Spinal cord (tissue), 10 donors: ENCODE results near the gene ING3. TPM values are rescaled to one million over a fixed set of nuclear protein-coding genes. Genes with fewer than 3 reads are reported as not detected.
A peak's percentile ranks its signal among the peaks of the same experiment; 100 is the strongest.

Experiments
- DNase-seq, 6 donors: peaks; one replicate each; pipeline versions ENCODE4 v3.0.0 to v3.0.0-alpha.2; 2013 to 2015; ENCODE audit warnings: low spot score in 6 of 6, low read depth in 4 of 6
- H3K27ac ChIP-seq: one replicate; pipeline ENCODE4 v1.5.1; 2013; ENCODE audit warnings: low read depth, low read length, control low read depth
- H3K27me3 ChIP-seq: one replicate; pipeline ENCODE4 v1.6.1; 2013; ENCODE audit warnings: low read length; ENCODE audit not compliant: control insufficient read depth, insufficient read depth
- H3K36me3 ChIP-seq: one replicate; pipeline ENCODE4 v1.6.1; 2013; ENCODE audit warnings: low read length; ENCODE audit not compliant: control insufficient read depth, insufficient read depth
- H3K4me1 ChIP-seq: one replicate; pipeline ENCODE4 v1.6.1; 2013; ENCODE audit warnings: low read length; ENCODE audit not compliant: control insufficient read depth, insufficient read depth
- H3K4me3 ChIP-seq: one replicate; pipeline ENCODE4 v1.5.1; 2013; ENCODE audit warnings: low read depth, low read length, control low read depth
- H3K9me3 ChIP-seq: one replicate; pipeline ENCODE4 v1.6.1; 2013; ENCODE audit warnings: low read length; ENCODE audit not compliant: control insufficient read depth, insufficient read depth
- WGBS: methylation state at CpG from one replicate; pipeline ENCODE4 v1.1.5; 2013; ENCODE audit warnings: missing lambda C conversion rate; ENCODE audit not compliant: insufficient coverage; 5-methylcytosine and 5-hydroxymethylcytosine counted together
- polyA plus RNA-seq, 2 donors: library from polyadenylated mRNA; unstranded; fragments of 120-200 nt; gene quantifications; one replicate each; pipeline ENCODE4 v1.2.1, GENCODE V29; 2013; ENCODE audit not compliant: insufficient read length in 2 of 2
- total RNA-seq, 2 donors: library from RNA; depleted of rRNA in 1 of 2; stranded (reverse); fragments of 120-200 nt in 1 of 2; fragments of >200 nt in 1 of 2; gene quantifications; one replicate each; pipeline versions ENCODE4 v1.2.3 to v1.2.4, GENCODE V29; 2013 to 2014
- donor health status: healthy.

The ING3 gene
- total and polyA plus RNA-seq, 4 donors, result 25.8 to 40.3 (median 31.8) TPM

- peaks cover 4% of the 10 kb centered on the region for H3K4me1 ChIP-seq
- no peaks in the 10 kb centered on the region for H3K9me3 ChIP-seq
- no peaks in the 10 kb centered on the region for H3K36me3 ChIP-seq
- H3K4me3 ChIP-seq, result no peak overlapping the region
- DNase-seq, result no peak
- no peak overlapping the region for H3K27ac ChIP-seq
- no peaks in the 10 kb centered on the region for H3K27me3 ChIP-seq
Measured at GRCh38 chr7:120992272-120992964, 41.8 kb downstream of the ING3 start.

- H3K4me3 ChIP-seq, result no peak overlapping the region
- H3K27me3 ChIP-seq, result no peaks in the 10 kb centered on the region
- peak in 1 of 6 donors; percentile 36 for DNase-seq
- H3K9me3 ChIP-seq, result no peaks in the 10 kb centered on the region
- H3K27ac ChIP-seq, result no peak overlapping the region
- H3K4me1 ChIP-seq, result peaks cover 4% of the 10 kb centered on the region
- H3K36me3 ChIP-seq, result no peaks in the 10 kb centered on the region
Measured at GRCh38 chr7:120992965-120993494, 42.5 kb downstream of the ING3 start.

- no peak overlapping the region for H3K27ac ChIP-seq
Measured at GRCh38 chr7:120993553-120994191, 43.1 kb downstream of the ING3 start.

GRCh38 chr7:120994512-120995410 lies 44.2 kb downstream of the ING3 start:
- no peak for DNase-seq
- H3K4me1 ChIP-seq, result no peaks in the 10 kb centered on the region
- H3K9me3 ChIP-seq, result no peaks in the 10 kb centered on the region
- 96% methylated on average over 2 of the region's 5 CpGs for WGBS
- H3K4me3 ChIP-seq, result no peak overlapping the region
- no peaks in the 10 kb centered on the region for H3K36me3 ChIP-seq
- H3K27me3 ChIP-seq, result no peaks in the 10 kb centered on the region
- H3K27ac ChIP-seq, result no peak overlapping the region

More at GRCh38 chr7:120993553-120994191, 43.1 kb downstream of the ING3 start:
- Histone ChIP-seq H3K27me3 (no peaks in the 10 kb centered on the region), H3K36me3 (no peaks in the 10 kb centered on the region), H3K4me3 (no peak overlapping the region), H3K9me3 (no peaks in the 10 kb centered on the region), H3K4me1 (peaks cover 4% of the 10 kb centered on the region)
- DNase-seq, result no peak
- 53% methylated on average over 2 of the region's 5 CpGs for WGBS

GRCh38 chr7:120995654-120996053 lies 45.1 kb downstream of the ING3 start:
- Histone ChIP-seq H3K27me3 (no peaks in the 10 kb centered on the region), H3K9me3 (no peaks in the 10 kb centered on the region), H3K4me3 (no peak overlapping the region), H3K4me1 (no peaks in the 10 kb centered on the region), H3K36me3 (no peaks in the 10 kb centered on the region), H3K27ac (no peak overlapping the region)
- no peak for DNase-seq
- WGBS, result 100% methylated on average over 2 of the region's 2 CpGs

- WGBS, result 94% methylated on average over 2 of the region's 2 CpGs
- H3K27ac ChIP-seq, result no peak overlapping the region
- peak in 2 of 6 donors; percentile 69 to 81 for DNase-seq
Measured at GRCh38 chr7:120996333-120996987, 45.9 kb downstream of the ING3 start.

GRCh38 chr7:120996988-120997345 lies 46.4 kb downstream of the ING3 start:
- no peaks in the 10 kb centered on the region for H3K27me3 ChIP-seq
- H3K4me3 ChIP-seq, result no peak overlapping the region
- H3K36me3 ChIP-seq, result no peaks in the 10 kb centered on the region
- H3K4me1 ChIP-seq, result no peaks in the 10 kb centered on the region
- H3K27ac ChIP-seq, result no peak overlapping the region
- DNase-seq, result no peak
- no peaks in the 10 kb centered on the region for H3K9me3 ChIP-seq

More at GRCh38 chr7:120996333-120996987, 45.9 kb downstream of the ING3 start:
- no peaks in the 10 kb centered on the region for H3K9me3 ChIP-seq
- no peak overlapping the region for H3K4me3 ChIP-seq
- H3K4me1 ChIP-seq, result no peaks in the 10 kb centered on the region
- H3K36me3 ChIP-seq, result no peaks in the 10 kb centered on the region
- no peaks in the 10 kb centered on the region for H3K27me3 ChIP-seq

- Histone ChIP-seq H3K4me3 (no peak overlapping the region), H3K27me3 (no peaks in the 10 kb centered on the region), H3K9me3 (no peaks in the 10 kb centered on the region), H3K36me3 (no peaks in the 10 kb centered on the region), H3K27ac (no peak overlapping the region), H3K4me1 (no peaks in the 10 kb centered on the region)
- 83% methylated on average over 3 of the region's 7 CpGs for WGBS
- DNase-seq, result no peak
Measured at GRCh38 chr7:120997882-120998474, 47.4 kb downstream of the ING3 start.

GRCh38 chr7:120998520-120998919 lies 47.9 kb downstream of the ING3 start:
- 50% methylated on average over 1 of the region's 1 CpG for WGBS
- no peaks in the 10 kb centered on the region for H3K4me1 ChIP-seq
- H3K36me3 ChIP-seq, result no peaks in the 10 kb centered on the region
- no peak overlapping the region for H3K4me3 ChIP-seq
- DNase-seq, result no peak
- H3K27me3 ChIP-seq, result no peaks in the 10 kb centered on the region
- no peaks in the 10 kb centered on the region for H3K9me3 ChIP-seq
- H3K27ac ChIP-seq, result no peak overlapping the region
